Bone marrow (tissue), 2 donors: Measurements from ENCODE around the gene GHRHR.

Experiments
- DNase-seq, 2 donors: peaks; one replicate each; lab custom pipeline; 2025; lab: John Stamatoyannopoulos, UW

The GHRHR gene

DNA sequence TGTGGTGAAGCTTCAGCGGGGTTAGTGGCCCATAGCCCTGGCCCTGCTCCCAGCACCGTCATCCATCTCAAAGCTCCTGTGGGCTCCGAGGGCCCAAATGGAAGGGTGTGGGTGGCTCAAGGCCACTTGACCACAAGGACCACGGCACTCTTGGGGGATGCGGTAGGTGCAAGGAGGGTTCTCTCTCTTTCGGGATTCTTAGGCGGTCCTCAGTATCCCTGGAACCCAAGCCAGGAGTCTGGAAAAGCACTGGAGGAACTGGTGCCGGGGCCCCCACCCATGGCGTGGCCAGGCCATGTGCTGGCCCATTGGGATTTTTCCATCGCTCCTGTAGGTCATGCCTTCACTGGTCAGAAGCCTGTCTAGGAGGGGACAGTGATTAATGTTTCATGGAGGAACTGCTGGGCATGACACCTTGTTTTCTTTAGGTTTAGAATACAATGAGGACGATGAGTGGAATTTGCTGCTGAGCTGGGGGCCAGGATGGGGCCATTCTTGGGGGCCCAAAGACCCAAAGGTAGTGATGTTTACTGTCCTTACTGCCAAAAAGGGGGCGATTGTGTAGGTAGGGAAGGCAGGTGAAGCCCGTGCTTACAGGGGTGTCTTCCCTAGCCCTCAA lies 35.4 kb upstream of the GHRHR start:
- no peak for DNase-seq

DNA sequence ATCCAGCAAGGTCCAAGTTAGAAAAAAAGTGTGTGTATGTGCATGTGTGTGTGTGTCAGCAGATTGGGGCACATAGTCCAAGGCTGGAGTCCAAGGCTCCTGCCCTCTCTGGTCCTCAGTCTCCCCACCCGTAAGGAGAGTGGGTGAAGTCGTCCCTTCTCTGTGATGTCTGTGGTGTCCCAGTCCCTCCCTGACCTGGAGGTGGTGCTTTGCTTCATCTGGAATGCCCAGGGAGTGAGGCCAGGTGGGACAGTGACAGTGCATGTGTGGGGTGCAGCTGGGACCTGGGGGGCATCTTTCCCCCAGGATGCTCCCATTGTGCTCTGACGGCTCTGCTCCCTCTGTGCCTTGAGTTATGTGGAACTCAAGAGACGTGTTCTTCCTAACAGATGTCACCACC lies 34.1 kb upstream of the GHRHR start:
- DNase-seq: no peak

DNA sequence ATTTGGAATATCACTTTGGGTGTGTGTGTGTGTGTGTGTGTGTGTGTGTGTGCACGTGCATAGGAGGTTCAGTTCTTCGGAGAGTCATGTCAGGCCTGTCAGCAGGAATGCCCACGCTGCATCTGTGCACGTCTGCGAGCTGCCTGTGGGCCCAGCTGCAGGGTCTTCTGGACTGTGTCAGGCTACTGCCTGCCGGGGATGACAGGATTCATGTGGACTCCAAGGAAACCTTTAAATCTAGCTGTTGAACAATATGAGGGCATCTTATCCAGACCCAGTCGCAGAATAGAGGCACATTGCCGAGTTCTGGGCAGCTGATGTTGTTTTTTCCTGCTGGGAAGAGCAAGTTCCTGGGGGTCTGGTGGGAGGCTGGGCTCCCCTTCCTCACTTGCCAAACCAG lies 33.1 kb upstream of the GHRHR start:
- no peak for DNase-seq

DNA sequence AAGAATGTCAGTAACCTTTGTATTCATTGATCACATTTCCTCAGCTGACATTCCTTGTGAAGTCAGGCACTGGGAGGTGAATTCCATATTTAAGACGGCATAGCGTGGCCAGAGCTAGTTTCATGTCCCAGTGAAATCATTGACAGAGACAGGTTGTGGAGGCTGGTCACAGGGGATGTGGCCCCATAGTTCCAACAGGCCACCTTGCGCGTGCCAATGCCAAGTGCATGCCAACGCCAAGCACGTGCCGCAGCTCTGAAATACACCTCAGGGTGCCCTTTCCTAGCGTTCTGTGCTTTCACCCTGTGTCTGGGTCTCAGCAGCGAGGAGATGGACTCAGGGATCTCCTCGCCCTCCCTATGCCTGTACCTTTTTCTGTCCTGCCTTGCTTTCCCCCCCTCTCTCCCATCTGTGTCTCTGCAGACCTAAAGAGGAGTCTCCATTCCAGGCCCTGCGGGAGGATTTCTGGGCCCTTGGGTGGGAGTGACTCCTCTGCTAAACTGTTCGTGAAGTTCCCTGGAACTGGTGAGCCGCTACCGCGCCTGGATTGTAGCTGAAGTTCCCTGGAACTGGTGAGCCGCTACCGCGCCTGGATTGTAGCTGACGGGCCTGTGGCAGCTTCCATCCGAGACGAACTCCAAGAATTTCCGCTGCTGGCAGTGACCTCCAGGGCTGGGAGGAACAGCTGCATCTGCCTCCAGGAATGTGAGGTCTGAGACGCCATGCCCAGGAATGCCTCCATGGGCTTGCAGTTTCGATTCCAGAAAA lies 32.4 kb upstream of the GHRHR start:
- DNase-seq: no peak

DNA sequence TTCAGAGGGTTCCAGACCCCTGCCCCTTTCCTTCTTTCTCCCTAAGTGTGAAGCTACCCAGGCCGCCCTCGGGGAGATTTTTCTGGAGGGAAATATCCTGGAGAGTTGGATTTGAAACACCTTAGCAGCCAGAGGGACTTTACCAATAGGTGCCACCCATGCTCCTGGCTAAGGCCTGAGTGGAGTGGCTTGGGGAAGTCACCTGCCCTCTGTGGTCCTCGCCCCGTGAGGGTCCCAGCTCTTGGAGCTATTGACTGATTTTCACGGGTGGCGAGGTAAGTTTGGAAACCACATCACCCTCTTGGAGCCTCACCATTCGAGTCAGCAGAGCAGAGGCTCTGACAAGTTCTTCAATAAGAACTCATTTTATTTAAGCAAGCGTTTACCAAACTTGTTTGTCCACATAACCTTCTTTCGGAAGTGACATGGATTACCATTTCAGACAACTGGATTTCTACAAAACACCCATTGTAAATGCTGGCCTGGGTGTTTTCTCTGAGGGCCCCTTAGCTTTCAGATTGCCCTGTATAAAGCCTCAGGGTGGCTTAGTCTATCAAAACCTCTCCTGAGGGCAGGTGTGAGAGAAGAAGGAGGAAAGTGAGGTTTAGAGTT lies 31.7 kb upstream of the GHRHR start:
- no peak for DNase-seq

DNA sequence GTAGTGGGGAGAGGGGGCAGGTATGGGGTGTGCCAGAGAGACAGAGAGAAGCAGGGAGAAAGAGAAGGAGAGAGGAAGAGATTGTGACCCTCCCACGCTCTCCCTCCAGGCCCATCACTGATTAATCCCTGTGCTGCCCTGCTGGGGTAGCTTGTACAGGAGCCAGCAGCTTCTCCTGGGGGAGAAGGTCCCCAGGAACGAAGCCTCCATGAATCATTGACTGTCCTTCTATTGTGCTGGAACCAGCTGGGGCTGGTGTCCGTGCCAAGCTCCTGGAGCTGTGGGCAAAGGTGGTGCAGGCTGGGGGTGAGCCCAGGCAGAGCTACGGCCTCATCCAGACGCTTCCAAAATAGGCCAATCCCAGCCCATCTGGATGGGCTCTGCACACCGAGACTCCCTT lies 31.2 kb upstream of the GHRHR start:
- no peak for DNase-seq

DNA sequence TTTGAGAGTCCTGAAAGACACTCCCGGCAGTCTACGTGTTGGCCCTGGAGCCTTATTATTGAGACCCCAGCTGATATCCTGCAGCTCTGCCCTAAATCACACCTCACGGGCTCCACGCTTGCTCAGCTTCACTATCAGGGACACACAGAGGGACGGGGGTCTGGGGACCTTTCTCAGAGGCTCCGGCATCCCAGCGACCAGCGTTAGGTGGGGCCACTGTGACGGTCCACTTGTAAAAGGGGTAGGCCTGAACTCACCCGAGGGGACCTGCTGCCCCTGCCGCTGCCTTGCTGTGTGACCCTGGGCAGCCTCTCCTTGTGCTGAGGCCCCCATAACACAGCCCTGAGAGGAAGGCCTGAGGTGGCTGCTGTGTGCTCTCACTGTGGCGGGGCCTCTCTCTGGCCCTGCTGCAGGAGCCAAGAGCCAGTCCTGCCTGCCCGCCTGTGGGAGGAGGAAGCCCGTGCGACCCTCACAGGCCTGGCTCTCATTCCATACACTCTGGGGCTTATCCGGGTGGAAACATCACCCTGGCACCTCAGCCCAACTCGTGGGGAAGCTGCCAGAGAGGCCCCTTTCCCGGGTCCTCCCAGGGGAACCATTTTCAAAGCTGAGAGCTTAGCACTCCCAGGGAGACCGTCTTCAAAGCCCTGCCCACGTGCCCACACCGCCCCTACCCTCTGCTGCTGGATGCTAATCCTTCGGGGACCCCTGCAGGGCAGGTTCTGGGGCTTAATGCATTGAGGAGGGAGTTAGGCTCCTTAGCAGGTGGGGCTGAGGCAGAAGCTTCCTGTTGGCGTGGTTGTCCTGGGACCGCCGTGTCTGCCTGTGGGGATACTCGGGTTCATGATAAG lies 30.4 kb upstream of the GHRHR start:
- DNase-seq: no peak

DNA sequence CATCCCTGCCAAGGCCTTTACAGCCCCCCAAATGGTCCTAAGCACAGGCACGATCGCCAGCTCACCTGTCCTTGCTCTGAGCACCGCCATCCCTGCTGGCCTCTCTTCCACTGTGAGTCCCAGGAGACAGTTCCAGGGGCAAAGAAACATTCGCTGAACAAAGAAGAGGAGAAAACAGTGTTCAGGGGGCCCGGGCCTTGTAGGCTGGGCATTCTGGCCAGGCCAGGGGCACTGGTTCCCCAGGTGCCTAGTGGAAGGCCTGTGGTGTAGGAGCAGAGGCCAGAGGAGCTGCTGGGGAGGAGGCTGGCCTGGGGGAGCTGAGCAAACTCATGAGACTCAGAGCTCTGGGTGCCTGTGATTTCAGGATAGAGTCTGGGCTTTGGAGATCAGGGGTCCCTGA lies 29.5 kb upstream of the GHRHR start:
- no peak for DNase-seq

DNA sequence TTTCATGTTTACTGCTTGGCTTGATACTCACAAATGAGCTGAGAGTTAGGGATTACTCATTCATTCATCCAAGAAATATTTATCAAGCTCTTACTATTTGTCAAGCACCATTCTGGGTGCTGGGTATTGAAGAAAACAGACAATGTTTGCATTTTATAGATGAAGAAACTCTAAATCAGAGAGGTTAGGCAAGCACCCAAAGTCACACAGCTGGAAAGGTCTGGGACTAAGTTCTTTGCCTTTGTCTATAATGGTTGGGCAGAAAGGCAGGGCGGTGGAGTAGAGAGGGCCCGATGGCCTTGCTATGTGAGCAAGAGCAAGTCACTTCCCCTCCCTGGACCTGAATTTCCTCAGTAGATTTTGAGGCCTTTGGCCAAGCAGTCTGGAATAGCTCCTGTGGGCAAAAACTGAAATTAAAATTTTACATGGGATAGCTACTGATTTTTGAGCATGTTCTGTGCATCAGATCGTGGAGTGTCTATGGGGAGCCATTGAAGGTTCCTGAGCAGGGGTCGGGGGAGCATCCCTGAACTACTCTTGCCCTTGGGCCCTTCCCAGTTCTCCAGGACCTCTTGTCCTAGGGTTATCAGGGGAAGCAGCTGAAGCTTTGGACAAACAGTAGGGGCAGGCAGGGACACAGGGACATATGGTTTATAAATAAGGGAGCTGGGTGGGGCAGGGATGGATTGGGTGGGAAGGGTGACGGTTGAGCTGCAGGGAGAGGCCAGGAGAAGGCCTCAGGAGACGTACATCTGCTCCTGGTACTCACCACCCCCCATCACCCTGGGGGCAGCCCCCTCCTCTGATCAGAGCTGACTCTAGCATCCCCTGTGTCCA lies 28.8 kb upstream of the GHRHR start:
- DNase-seq: no peak

DNA sequence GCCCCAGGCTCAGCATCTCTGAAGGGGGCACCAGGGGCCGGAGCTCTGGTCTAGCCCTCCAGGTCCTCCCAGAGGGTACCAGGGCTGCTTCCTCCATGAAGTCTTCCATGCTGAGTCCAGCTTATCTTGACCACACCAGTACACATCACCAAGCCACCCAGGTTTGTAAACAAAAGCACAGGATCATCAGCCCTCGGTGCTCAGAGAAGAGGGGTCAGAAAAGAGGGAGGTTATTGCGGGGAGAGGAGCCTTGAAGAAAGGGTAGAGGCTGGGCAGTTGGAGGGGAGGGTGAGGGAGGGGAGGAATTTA lies 28.2 kb upstream of the GHRHR start:
- no peak for DNase-seq

DNA sequence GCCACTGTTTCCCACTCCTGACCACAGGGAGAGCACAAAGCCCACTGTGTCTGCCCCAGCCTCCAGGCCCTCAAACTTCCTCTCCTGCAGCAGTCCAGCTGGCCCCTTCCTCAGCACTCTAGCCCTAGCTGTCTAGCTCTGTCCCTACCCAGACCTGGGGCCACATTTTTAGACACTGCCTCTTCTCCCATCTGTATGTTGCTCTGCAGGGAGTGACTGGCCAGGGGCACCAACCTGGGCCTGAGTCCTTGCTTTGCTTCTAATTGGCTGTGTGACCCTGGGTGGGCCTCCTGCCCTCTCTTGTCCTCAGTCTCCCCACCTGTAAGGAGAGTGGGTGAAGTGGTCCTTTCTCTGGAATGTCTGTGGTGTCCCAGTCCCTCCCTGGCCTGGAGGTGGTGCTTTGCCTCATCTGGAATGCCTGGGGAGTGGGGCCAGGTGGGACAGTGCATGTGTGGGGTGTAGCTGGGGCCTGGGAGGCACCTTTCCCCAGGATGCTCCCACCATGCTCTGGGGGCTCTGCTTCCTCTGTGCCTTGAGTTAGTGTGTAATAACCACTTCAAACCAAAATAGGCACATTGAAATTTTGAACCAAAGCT lies 27.0 kb upstream of the GHRHR start:
- no peak for DNase-seq

DNA sequence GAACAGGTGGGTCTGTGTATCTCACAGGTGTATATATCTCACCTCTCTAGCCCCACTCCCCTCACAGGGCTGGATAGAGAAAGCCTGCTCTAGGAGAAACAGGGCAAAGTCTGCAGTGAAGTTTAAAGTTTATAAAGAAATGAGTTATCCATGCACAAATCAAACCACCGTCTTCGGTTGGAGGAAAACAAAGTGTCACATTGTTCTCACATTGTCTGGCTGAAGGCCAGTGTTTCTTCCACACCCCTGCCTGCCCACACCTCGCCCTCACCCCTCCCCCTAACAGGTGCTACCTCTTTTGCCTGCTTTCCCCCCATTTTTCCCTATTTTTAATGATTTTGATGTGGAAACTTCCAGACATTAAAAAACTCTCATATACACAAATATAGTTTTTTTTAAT lies 26.3 kb upstream of the GHRHR start:
- no peak for DNase-seq

DNA sequence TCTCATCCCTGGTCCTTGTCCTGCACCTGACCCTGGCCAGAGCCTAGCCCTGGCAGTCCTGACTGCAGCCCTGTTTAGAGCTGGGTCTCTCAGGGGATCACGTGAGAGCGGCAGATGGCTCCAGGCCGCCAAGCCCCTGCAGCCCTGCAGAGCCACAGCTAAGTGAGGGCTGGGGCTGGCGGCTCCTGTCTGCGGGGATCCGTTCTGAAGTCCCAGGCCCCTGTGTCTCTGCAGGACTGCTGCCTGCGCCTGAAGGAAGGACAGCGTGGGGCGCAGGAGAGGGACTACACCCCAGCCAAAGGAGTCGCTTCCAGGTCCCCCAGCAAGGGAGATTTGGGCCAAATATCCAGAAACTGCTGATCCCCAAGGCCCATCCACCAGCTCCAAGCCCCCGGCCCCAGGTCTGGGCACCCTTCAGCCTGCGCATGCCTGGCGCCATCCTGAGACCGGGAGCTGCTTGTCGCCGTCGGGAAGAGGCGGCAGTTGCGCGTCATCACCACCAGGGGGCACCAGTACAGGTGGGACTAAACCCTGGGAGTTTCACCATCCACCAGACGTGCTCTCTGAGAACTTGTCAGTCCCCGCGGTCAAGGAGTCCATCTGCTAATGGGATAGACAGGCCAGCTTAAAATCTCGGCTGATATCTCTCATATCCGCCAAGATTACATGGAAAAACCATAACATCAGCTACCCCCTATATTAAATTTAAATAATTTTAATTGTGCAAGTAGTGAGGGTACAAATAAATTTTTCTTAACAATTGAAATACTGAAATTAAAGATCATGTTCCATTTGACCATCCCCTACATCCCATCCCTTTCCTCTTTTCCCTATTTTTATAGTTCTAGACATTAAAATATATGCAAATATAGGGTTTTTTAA lies 25.1 kb upstream of the GHRHR start:
- DNase-seq: peak in 1 of 2 donors; percentile 10

DNA sequence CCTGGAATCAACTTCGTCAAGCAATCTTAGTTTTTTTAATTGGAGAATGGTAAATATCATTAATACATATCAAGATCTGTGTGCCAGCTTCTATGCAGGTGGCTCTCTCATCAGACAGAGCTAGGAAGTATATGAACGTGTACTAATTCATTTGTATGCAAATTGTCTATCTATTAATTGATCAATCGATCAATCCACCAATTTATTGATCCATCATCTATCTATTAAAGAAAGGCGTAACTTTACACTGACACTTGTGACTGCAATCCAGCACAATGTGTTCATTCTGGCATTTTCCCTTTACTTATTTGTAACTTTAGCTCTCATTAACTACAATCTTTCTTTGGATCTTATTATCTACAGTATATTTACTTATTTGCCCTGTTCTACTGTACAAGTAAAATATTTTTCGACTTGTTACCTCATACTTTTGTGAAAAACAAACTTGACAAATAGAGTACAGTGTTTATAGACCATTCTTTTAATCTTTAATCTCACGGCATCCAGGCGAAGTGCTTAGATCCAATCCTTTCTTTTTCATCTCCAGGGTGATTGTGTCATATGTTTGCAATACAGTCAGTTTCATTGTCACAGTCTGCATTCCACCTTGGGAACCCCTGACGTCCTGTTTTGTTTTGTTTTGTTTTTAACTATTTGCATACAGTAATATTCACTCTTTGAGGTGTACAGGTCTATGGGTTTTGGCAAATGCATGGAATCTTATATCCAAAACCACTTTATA lies 22.0 kb upstream of the GHRHR start:
- DNase-seq: no peak

DNA sequence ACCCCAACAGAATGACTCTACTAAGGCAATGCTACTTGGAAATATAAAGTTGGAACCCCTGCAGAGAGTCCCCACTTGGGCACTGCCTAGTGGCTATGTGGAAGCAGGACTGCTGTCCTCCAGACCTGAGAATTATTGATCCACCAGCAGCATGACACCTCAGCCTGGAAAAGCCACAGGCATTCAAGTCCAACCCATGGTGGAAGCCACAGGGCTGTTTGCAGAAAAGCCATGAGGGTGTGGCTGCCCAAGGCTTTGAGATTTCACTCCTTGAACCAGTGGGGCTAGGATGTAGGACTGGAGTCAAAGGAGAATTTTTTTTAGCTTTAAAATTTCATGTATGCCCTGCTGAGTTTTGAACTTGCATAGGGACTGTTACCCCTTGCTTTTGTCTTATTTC lies 13.6 kb upstream of the GHRHR start:
- DNase-seq: no peak

DNA sequence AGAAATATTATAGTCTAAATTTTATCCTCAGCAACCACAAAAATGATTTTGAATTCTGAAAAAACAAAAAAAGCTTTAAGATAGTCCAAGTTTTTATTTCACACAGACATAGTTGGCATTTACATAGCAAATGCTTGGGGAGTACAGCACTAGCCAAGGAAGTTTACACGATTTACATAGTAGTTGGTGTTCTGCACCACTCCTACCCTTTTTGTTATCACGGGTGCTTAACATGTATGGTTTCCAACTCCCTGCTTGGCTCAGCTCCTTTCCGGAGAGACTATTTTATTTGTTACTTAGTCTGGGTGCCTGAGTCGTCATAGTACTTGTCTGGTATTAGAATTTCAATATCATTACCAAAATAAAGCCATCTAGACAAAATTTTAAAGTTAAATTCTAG lies 8.8 kb upstream of the GHRHR start:
- no peak for DNase-seq

DNA sequence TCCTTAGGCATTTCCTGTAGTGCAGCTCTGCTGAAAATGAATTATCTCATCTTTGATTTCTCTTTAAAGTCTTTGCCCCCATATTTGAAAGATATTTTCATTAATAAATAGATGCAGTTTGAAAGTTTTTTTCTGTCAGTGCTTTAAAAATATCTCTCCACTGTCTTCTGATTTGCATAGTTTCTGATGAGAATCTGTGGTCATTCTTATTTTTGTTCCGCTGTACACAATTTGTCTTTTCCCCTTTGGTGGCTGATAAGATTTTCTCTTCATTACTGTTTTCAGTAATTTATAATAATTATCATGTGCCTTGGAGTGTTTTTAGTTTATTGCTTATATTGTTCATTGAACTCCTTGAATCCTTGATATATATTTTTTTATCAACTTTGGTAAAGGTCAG lies 7.0 kb upstream of the GHRHR start:
- DNase-seq: no peak

DNA sequence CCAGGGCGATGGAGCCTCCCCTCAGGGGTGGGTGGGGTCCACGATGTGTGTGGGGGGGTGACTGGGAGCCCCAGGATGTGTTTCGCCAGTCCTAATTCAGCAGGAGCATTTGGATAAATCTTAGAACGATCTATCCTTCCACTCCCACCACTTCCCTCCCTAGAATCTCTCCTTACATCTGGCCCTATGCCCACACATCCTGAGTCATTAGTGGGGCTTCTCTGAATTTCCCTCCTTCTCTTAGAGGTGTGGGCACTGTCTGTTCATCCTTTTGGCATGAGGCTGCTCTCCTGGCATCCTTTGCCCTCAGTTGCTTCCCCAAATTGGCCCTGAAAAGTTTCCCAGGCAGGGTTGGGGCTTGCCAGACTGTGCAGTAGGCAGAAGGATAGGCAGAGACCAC lies 1.6 kb downstream of the GHRHR start:
- DNase-seq: no peak

DNA sequence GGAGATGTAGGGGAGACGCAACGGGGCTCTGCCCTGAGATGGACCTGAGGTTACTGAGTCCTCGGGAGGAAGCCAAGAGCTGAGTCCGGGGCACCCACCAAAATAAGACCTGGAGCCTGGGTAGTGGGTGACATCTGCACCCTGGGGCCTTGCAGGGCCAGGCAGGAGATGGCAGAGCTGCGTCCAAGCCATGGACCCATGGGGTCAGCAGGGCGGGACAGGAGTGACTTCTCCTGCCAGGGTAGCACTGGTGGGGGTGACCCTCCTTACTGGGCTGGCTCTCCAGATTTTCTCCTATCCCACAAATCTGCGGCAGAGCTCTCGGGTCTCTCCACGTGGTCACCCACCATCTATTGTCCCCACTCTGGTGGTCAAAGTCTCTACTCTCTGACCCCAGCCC lies 2.1 kb downstream of the GHRHR start:
- no peak for DNase-seq

DNA sequence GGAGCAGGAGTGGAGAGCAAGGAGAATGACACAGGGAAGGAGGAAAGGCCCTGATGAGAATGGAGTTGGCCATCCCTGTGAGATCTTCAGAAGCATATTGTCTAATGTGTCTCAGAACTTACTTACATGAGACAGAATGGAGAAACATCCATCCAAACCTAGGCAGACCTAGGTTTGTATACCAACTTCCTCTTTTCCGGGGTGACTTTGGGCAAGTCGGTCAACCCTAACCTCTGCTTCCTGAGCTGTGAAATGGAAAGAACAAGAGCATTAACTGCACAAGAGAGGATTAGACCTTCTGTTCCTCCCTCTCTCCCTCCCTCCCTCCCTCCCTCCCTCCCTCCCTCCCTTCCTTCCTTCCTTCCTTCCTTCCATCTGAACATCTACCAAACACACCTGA lies 4.5 kb downstream of the GHRHR start:
- DNase-seq: no peak
